K562 (cell line): ENCODE data around the gene FAM200B. TPM values are rescaled to one million over a fixed set of nuclear protein-coding genes. Genes with fewer than 3 reads are reported as not detected.

Source experiments
- ATAC-seq: fragments of 200-7000 bp; cut with Tn5 transposase; 3 replicates; pipeline ENCODE4 v1.9.1; 2020; ENCODE audit warnings: moderate library complexity
- BruUV-seq: library from RNA; stranded (reverse); fragments of 400-500 nt; replicated peaks from 2 replicates; lab custom pipeline; 2021; lab: Mats Ljungman, UMichigan
- CTCF ChIA-PET: fragments of 300-600 bp; formaldehyde crosslinking; extraction: SDS; loops from one replicate; lab custom pipeline; 2021; ENCODE audit warnings: low intra/inter-chr PET ratio; lab: Yijun Ruan, JAX
- POLR2A ChIA-PET: fragments of 300-600, 350-650 bp; sonication (Branson Sonifier 250); formaldehyde crosslinking; extraction: SDS; loops from one replicate; lab custom pipeline; 2021; ENCODE audit warnings: antibody characterized with exemption, inconsistent platforms; lab: Yijun Ruan, JAX
- DNase-seq, 4 experiments: peaks; one replicate each; pipeline versions ENCODE4 v3.0.0 to v3.0.0-alpha.2; 2011 to 2018; ENCODE audit warnings: low spot score in 3 of 4, mixed read lengths in 3 of 4; ENCODE audit errors: extremely low read depth in 1 of 4
- FAIRE-seq: peaks from 2 replicates; lab custom pipeline; 2011; peaks lifted over from hg19 to GRCh38; lab: Jason Lieb, UNC
- H2AFZ ChIP-seq: 2 replicates; pipeline ENCODE4 v1.6.0; 2011; ENCODE audit warnings: low read depth, low read length, control low read depth, inconsistent platforms
- H3K27ac ChIP-seq: fragments of 200-600 bp; 3 replicates; pipeline ENCODE4 v1.8.0; 2011; ENCODE audit warnings: low read depth, mild to moderate bottlenecking, control low read depth, inconsistent platforms, low read length, moderate library complexity, mixed read lengths; ENCODE audit errors: extremely low read depth
- H3K27me3 ChIP-seq, 2 experiments: fragments of 300-600 bp in 1 of 2; 2 replicates in 1 of 2; 3 replicates in 1 of 2; pipeline versions ENCODE4 v1.6.0 to v1.8.0; 2011; ENCODE audit warnings: inconsistent platforms in 2 of 2, low read length in 2 of 2, mild to moderate bottlenecking in 1 of 2, mixed read lengths in 1 of 2, moderate library complexity in 1 of 2; ENCODE audit not compliant: control insufficient read depth in 2 of 2, insufficient read depth in 2 of 2
- H3K36me3 ChIP-seq: fragments of 300-600 bp; 3 replicates; pipeline ENCODE4 v1.8.0; 2011; ENCODE audit warnings: mild to moderate bottlenecking, low read length, inconsistent platforms; ENCODE audit not compliant: control insufficient read depth, insufficient read depth
- H3K4me1 ChIP-seq, 2 experiments: fragments of 200-600 bp in 1 of 2; replicated peaks in 1 of 2; 2 replicates in 1 of 2; 3 replicates in 1 of 2; pipeline versions ENCODE4 v1.5.1 to v1.8.0; 2011; ENCODE audit warnings: inconsistent platforms in 2 of 2, low read length in 2 of 2, mild to moderate bottlenecking in 1 of 2, mixed read lengths in 1 of 2, moderate library complexity in 1 of 2; ENCODE audit not compliant: control insufficient read depth in 2 of 2, insufficient read depth in 2 of 2
- H3K4me2 ChIP-seq: 2 replicates; pipeline ENCODE4 v1.6.1; 2011; ENCODE audit warnings: low read length, control low read depth, inconsistent platforms, mixed read lengths; ENCODE audit not compliant: insufficient read depth
- H3K4me3 ChIP-seq: fragments of 200-600 bp; sonication (generic), shearing (Covaris generic); 2 replicates; pipeline ENCODE4 v1.5.1; 2016; ENCODE audit warnings: control low read depth, inconsistent platforms
- H3K79me2 ChIP-seq: fragments of 200-600 bp; 3 replicates; pipeline ENCODE4 v1.8.0; 2011; ENCODE audit warnings: low read length, inconsistent platforms; ENCODE audit not compliant: control insufficient read depth, insufficient read depth
- H3K9ac ChIP-seq, 2 experiments: 2 replicates each; pipeline versions ENCODE4 v1.6.0 to v1.6.1; 2011; ENCODE audit warnings: low read depth in 2 of 2, low read length in 2 of 2, control low read depth in 1 of 2, inconsistent platforms in 1 of 2, mild to moderate bottlenecking in 1 of 2, mixed read lengths in 1 of 2; ENCODE audit not compliant: insufficient read depth in 1 of 2
- H3K9me1 ChIP-seq: one replicate; pipeline ENCODE4 v1.6.0; 2011; ENCODE audit warnings: inconsistent platforms, mild to moderate bottlenecking, low read length, moderate library complexity; ENCODE audit not compliant: control insufficient read depth, insufficient read depth
- H3K9me3 ChIP-seq: replicated peaks from 2 replicates; pipeline ENCODE4 v1.5.1; 2011; ENCODE audit warnings: low read depth, low read length, inconsistent platforms; ENCODE audit not compliant: control insufficient read depth, insufficient read depth
- H4K20me1 ChIP-seq: replicated peaks from 2 replicates; pipeline ENCODE4 v1.6.1; 2011; ENCODE audit warnings: low read length, inconsistent platforms, mixed read lengths; ENCODE audit not compliant: control insufficient read depth, insufficient read depth
- CHAMP1 ChIP-seq: fragments of 450-650 bp; IDR thresholded peaks from 2 replicates; pipeline ENCODE4 v1.6.1; 2016; ENCODE audit warnings: mild to moderate bottlenecking
- MYC ChIP-seq, 2 experiments: fragments of 250-450 bp in 1 of 2; sonication (Bioruptor Pico) in 1 of 2; IDR thresholded peaks; 2 replicates each; pipeline versions ENCODE4 v1.5.1 to v1.6.1; 2012 to 2021; ENCODE audit warnings: low read depth in 2 of 2, borderline replicate concordance in 1 of 2, improper control_type of control experiment in 1 of 2, low read length in 1 of 2, mild to moderate bottlenecking in 1 of 2, moderate library complexity in 1 of 2
- PHB ChIP-seq: fragments of 250-450 bp; sonication (Bioruptor Pico); IDR thresholded peaks from 2 replicates; pipeline ENCODE4 v1.5.0; 2021
- POLR2H ChIP-seq: IDR thresholded peaks from 2 replicates; pipeline ENCODE4 v1.6.1; 2016; ENCODE audit warnings: missing genetic modification characterization, low read depth, mild to moderate bottlenecking, control low read depth, missing compliant biosample characterization, moderate library complexity
- RBM17 ChIP-seq: fragments of 200-400 bp; formaldehyde crosslinking; IDR thresholded peaks from 2 replicates; pipeline ENCODE4 v1.6.1; 2017; ENCODE audit warnings: low read depth, mild to moderate bottlenecking, low read length, borderline replicate concordance
- STAT5B ChIP-seq: fragments of 250-450 bp; sonication (Bioruptor Pico); IDR thresholded peaks from 2 replicates; pipeline ENCODE4 v1.8.0; 2021; ENCODE audit warnings: mild to moderate bottlenecking, inconsistent platforms
- TFAP4 ChIP-seq: sonication (generic); formaldehyde crosslinking; IDR thresholded peaks from 2 replicates; pipeline ENCODE4 v1.8.0; 2022; ENCODE audit warnings: missing genetic modification reagents, mild to moderate bottlenecking, moderate library complexity, borderline replicate concordance
- ZNF212 ChIP-seq: fragments of 450-650 bp; formaldehyde crosslinking; IDR thresholded peaks from 2 replicates; pipeline ENCODE4 v1.4.0; 2020; ENCODE audit warnings: mild to moderate bottlenecking
- in situ Hi-C: fragments of 300-500 bp; cut with MboI; formaldehyde crosslinking; loops from 4 replicates; pipeline ENCODE4 v1.15.0; 2018; ENCODE audit warnings: inconsistent platforms, mixed read lengths
- intact Hi-C: fragments of 100-400 bp; cut with micrococcal nuclease; formaldehyde crosslinking; loops from 2 replicates; pipeline ENCODE4 v1.14.2; 2022
- polyA plus RNA-seq, 8 experiments: library from polyadenylated mRNA; depleted of rRNA in 4 of 8; stranded (reverse) in 5 of 8; unstranded in 3 of 8; fragments of >200 nt; fragmentation: Nextera tagmentation in 2 of 8; fragmentation: Illumina TruSeq in 1 of 8; extraction: Ambion mirVana in 2 of 8; extraction: Trizol in 1 of 8; gene quantifications; 2 replicates each; pipeline versions ENCODE4 v1.2.1 to v1.2.3, GENCODE V29; 2011 to 2014; ENCODE audit warnings: inconsistent platforms in 1 of 8, missing spikeins in 1 of 8
- total RNA-seq, 7 experiments: library from RNA; depleted of rRNA in 6 of 7; stranded (reverse); fragments of >200 nt in 6 of 7; fragmentation: Illumina TruSeq in 2 of 7; extraction: Trizol in 2 of 7; gene quantifications; 2 replicates each; pipeline versions ENCODE4 v1.2.1 to v1.2.3, GENCODE V29; 2011 to 2021; ENCODE audit warnings: low replicate concordance in 1 of 7

The FAM200B gene
- total and polyA plus RNA-seq, 9 of the 15 experiments (the other 6 are each of a cell fraction or from before 2014, with no cell fraction given), result 17.4 to 48.0 (median 25.5) TPM

GRCh38 chr4:15656038-15656470 is 25.6 kb upstream of the FAM200B start (continued):
- peak; percentile 92; the same call in 1 of the 2 replicates for TF ChIP-seq CHAMP1
- TF ChIP-seq PHB, result no peak

GRCh38 chr4:15657366-15657765 is 24.3 kb upstream of the FAM200B start:
- FAIRE-seq (no peak), ATAC-seq (no peak)
- Histone ChIP-seq H3K79me2 (peaks cover 25% of the 10 kb centered on the region), H3K4me1 (peaks cover 2 to 13% of the 10 kb centered on the region in 2 experiments; a peak in 3 of 5 replicates), H3K9ac (no peak overlapping the region), H3K9me1 (no peaks in the 10 kb centered on the region), H3K9me3 (0 out of 2 replicates have a peak, but pooled peaks cover 3% of the 10 kb centered on the region), H3K4me2 (no peak overlapping the region), H4K20me1 (no peaks in the 10 kb centered on the region), H2AFZ (no peak overlapping the region)
- no TSS peak for BruUV-seq
- in situ Hi-C loops, result loop anchor here (25.0 kb wide), 1 partner anchor 645 kb away; the partner anchor contains the start of gene CPEB2
- intact Hi-C loops, result loop anchor here (10.0 kb wide), 2 partner anchors 423 to 653 kb away; partner anchors contain the start of gene CPEB2
- POLR2A ChIA-PET, result interaction anchor here (1.0 kb wide), 1 partner anchor 24 kb away, joined by 4 read pairs; the partner anchor contains the start of gene FAM200B
- TF ChIP-seq RBM17 (no peak), ZNF212 (CRISPR knock-in tag) (no peak), STAT5B (CRISPR knock-in tag) (no peak), POLR2H (tag) (no peak), TFAP4 (CRISPR knock-in tag) (no peak), MYC (IDR thresholded peaks at IDR 0.05; ENCODE audit: low read depth, low read length) (no peak), MYC (CRISPR knock-in tag; IDR thresholded peaks at IDR 0.05; ENCODE audit: borderline replicate concordance, low read depth) (no peak)
- TF ChIP-seq, all 486 proteins: peak for 0
- peaks cover 7% of the 10 kb centered on the region; the same call in 1 of the 3 replicates for H3K36me3 ChIP-seq
- H3K27me3 ChIP-seq, result no peaks in the 10 kb centered on the region
- H3K27ac ChIP-seq, result no peak overlapping the region
- H3K4me3 ChIP-seq, result no peak overlapping the region
- no peak for DNase-seq
- CTCF ChIA-PET, result no interaction called here
